Heart left ventricle (tissue), 16 donors: ENCODE data around the gene CLCN6. TPM values are rescaled to one million over a fixed set of nuclear protein-coding genes. Genes with fewer than 3 reads are reported as not detected.

Source experiments
- ATAC-seq, 4 donors: fragments of 200-7000 bp; cut with Tn5 transposase; one replicate each; pipeline ENCODE4 v1.9.1; 2020 to 2022; ENCODE audit warnings: moderate library complexity in 4 of 4, mild to moderate bottlenecking in 3 of 4, moderate number of reproducible peaks in 1 of 4
- DNase-seq, 5 donors: peaks; one replicate each; pipeline ENCODE4 v3.0.0-alpha.2; 2020
- H3K27ac ChIP-seq, 12 donors: fragments of 200-600 bp; sonication (generic) in 4 of 12; one replicate each; pipeline versions ENCODE4 v1.5.0 to v1.8.0; 2016 to 2022; ENCODE audit warnings: mild to moderate bottlenecking in 2 of 12
- H3K27me3 ChIP-seq, 9 donors: fragments of 200-600 bp; sonication (generic) in 2 of 9; one replicate each; pipeline versions ENCODE4 v1.5.1 to v1.8.0; 2016 to 2022; ENCODE audit warnings: mild to moderate bottlenecking in 3 of 9
- H3K36me3 ChIP-seq, 9 donors: fragments of 200-600 bp; sonication (generic) in 2 of 9; one replicate each; pipeline versions ENCODE4 v1.5.0 to v1.8.0; 2018 to 2022; ENCODE audit warnings: mild to moderate bottlenecking in 2 of 9
- H3K4me1 ChIP-seq, 12 donors: fragments of 200-600 bp; sonication (generic) in 4 of 12; one replicate each; pipeline versions ENCODE4 v1.5.0 to v1.8.0; 2016 to 2022; ENCODE audit warnings: mild to moderate bottlenecking in 3 of 12
- H3K4me3 ChIP-seq, 12 donors: fragments of 200-600 bp; sonication (generic) in 4 of 12; one replicate each; pipeline versions ENCODE4 v1.5.0 to v1.8.0; 2017 to 2022; ENCODE audit warnings: mild to moderate bottlenecking in 9 of 12, moderate library complexity in 4 of 12
- H3K9me3 ChIP-seq, 12 donors: fragments of 200-600 bp; sonication (generic) in 4 of 12; one replicate each; pipeline versions ENCODE4 v1.5.0 to v1.8.0; 2016 to 2022; ENCODE audit warnings: mild to moderate bottlenecking in 1 of 12
- POLR2A ChIP-seq, 2 donors: fragments of 450-650 bp; IDR thresholded peaks; one replicate each; pipeline ENCODE4 v1.6.1; 2017; ENCODE audit warnings: antibody characterized with exemption in 2 of 2, mild to moderate bottlenecking in 2 of 2, moderate library complexity in 2 of 2
- WGBS, 4 donors: extraction: QIAGEN DNeasy Blood & Tissue Kit in 2 of 4; methylation state at CpG; one replicate each; pipeline versions ENCODE4 v1.1.5 to v1.1.7; 2013 to 2018; 5-methylcytosine and 5-hydroxymethylcytosine counted together
- intact Hi-C, 10 donors: fragments of 100-400 bp; cut with DNase I; formaldehyde crosslinking; loops; one replicate each; pipeline versions ENCODE4 v1.11.1 to v1.14.2; 2022
- long read RNA-seq, 3 donors: library from polyadenylated mRNA; unstranded; transcript quantifications; one replicate each; pipeline ENCODE4 v2.0.0, GENCODE V29; 2020 to 2021
- polyA plus RNA-seq, 2 donors: library from polyadenylated mRNA; stranded (reverse); fragments of 200-250 nt; gene quantifications; one replicate each; pipeline ENCODE4 v1.2.3, GENCODE V29; 2013
- total RNA-seq, 9 donors: library from RNA; depleted of rRNA in 2 of 9; stranded (reverse); fragments of >200 nt in 2 of 9; fragmentation: NEBNext Ultra II Directional in 3 of 9; extraction: Animal tissue kit (Norgen Biotek cat#: 25700) in 3 of 9; gene quantifications; one replicate each; pipeline versions ENCODE4 v1.1.0 to v1.2.4, GENCODE V29; 2016 to 2023
- TF ChIP-seq, protein P1 (sequence below), 12 donors: fragments of 200-600 bp; sonication (generic) in 4 of 12; IDR thresholded peaks; one replicate each; pipeline versions ENCODE4 v1.5.0 to v1.8.0; 2018 to 2022; ENCODE audit warnings: antibody characterized with exemption in 12 of 12, mild to moderate bottlenecking in 5 of 12
- donor health status: ischemic (EF 13 %, LVEDD 7.1; RV severe dilation, severe dysfunction).
- donor health status: healthy with polysubstance abuse.
- donor health status: DM: no; HTN: yes; CAD: no.
- donor health status: DM: no; HTN: no; CAD: no.
- donor health status: ischemic (EF 25% LVEDD 6.9; RV normal size, moderate dysfunction).
- donor health status: ischemic (EF 25% LVEDD 5.7; RV mildly dilated, moderate dysfunction).
- donor health status: healthy.
- donor health status: DM: yes; HTN: yes; CAD: no.
- donor health status: ischemic (EF 35%, LVEDD 5.7; RV mildly dilated, moderate dysfunction).
- donor health status: nonischemic (EF 11% LVEDD 7.7; RV severe dilation, severe dysfunction).
- donor health status: DM: yes; HTN: yes; CAD: no.
- donor health status: PGD.
- donor health status: ischemic (EF 29% LVEDD 5.4; RV normal size, mild dysfunction).
- donor health status: nonischemic (EF 23%, LVEDD 6.1; RV moderate dilation, normal function).

The CLCN6 gene, protein sequence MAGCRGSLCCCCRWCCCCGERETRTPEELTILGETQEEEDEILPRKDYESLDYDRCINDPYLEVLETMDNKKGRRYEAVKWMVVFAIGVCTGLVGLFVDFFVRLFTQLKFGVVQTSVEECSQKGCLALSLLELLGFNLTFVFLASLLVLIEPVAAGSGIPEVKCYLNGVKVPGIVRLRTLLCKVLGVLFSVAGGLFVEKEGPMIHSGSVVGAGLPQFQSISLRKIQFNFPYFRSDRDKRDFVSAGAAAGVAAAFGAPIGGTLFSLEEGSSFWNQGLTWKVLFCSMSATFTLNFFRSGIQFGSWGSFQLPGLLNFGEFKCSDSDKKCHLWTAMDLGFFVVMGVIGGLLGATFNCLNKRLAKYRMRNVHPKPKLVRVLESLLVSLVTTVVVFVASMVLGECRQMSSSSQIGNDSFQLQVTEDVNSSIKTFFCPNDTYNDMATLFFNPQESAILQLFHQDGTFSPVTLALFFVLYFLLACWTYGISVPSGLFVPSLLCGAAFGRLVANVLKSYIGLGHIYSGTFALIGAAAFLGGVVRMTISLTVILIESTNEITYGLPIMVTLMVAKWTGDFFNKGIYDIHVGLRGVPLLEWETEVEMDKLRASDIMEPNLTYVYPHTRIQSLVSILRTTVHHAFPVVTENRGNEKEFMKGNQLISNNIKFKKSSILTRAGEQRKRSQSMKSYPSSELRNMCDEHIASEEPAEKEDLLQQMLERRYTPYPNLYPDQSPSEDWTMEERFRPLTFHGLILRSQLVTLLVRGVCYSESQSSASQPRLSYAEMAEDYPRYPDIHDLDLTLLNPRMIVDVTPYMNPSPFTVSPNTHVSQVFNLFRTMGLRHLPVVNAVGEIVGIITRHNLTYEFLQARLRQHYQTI
- total RNA-seq (10 to 100 TPM; 11.6 to 21.5 (median 17.2) TPM), polyA plus RNA-seq (10 to 100 TPM; 10.2 to 17.2 TPM)
- long read RNA-seq, donor 1, partial matches to known transcripts = 3 of 9 reads
- long read RNA-seq, donor 1, other reads (novel, unspliced or antisense) = 6 of 9 reads
- long read RNA-seq, donor 2, full-length matches to known transcripts = 1 of 23 reads
- long read RNA-seq, donor 2, partial matches to known transcripts = 12 of 23 reads
- long read RNA-seq, donor 2, other reads (novel, unspliced or antisense) = 10 of 23 reads
- long read RNA-seq, donor 3, partial matches to known transcripts = 3 of 10 reads
- long read RNA-seq, donor 3, other reads (novel, unspliced or antisense) = 7 of 10 reads

DNA sequence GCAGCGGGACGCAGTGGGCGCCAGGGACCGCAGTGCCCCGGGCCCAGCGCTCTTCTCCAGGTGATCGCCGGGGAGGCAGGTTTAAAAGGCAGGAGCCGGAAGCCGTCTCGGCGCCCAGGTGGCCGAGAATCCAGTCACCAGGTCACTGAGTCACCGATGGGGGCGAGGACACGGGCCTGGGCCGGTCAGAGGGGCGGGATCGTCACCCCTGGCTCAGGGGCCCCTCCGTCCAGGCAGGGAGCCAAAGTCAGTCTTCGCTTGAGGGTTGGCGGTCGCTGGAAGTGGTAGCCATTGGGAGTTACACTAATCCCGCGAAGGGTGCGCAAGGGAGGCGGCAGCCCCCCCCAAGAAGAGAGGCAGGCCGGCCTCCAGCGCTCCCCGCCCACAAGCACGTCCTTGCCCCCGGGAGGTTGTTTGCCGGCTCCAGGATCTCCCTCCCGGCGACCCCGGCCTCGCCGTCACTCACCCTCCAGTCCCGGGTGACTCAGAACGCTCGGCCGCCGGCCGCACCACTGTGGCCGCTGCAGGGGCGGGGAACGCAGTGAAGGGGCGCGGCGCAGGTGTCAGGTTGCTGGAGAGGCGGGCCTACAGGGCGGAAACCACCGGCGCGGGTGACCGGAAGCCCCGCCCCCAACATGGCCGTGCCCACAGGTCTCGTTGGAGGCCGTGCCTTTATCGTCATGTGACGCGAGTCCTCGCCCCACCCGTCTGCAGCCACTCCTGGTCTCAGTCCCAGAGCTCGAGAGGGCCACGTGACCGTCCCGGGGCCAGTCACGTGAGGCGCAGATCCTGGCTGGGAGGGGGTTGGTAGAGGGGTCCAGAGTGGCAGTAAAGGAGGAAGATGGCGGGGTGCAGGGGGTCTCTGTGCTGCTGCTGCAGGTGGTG lies at the start of gene CLCN6, which contains the start of gene MTHFR:
CLCN6 (plus strand) TSS at position 770 of the 885 bp plus-strand sequence; CDS start at position 842, 72 bp downstream.
MTHFR (minus strand) TSS at position 543 of the 885 bp plus-strand sequence. CDS start 2,848 bp downstream, outside the sequence.
- peak within 1 kb of the TSS; percentile 63 to 98 (median 82) for H3K4me3 ChIP-seq
- peaks cover 14 to 82% (median 55%) of the 10 kb centered on the region in 12 donors for H3K4me1 ChIP-seq
- intact Hi-C loops = loop anchor here in 6 of 10 donors (2.0 to 10.0 kb wide), 4 partner anchors 15 to 531 kb away; partner anchors contain the start of genes AGTRAP (in 5 of the 6) and UBIAD1 (in 1 of the 6)
- DNase-seq (peak; percentile 100), ATAC-seq (peak; percentile 85 to 90 (median 88))
- H3K9me3 ChIP-seq = no peaks in the 10 kb centered on the region
- peak within 1 kb of the TSS; percentile 97 to 100 (median 99) for H3K27ac ChIP-seq
- TF ChIP-seq, protein P1, sequence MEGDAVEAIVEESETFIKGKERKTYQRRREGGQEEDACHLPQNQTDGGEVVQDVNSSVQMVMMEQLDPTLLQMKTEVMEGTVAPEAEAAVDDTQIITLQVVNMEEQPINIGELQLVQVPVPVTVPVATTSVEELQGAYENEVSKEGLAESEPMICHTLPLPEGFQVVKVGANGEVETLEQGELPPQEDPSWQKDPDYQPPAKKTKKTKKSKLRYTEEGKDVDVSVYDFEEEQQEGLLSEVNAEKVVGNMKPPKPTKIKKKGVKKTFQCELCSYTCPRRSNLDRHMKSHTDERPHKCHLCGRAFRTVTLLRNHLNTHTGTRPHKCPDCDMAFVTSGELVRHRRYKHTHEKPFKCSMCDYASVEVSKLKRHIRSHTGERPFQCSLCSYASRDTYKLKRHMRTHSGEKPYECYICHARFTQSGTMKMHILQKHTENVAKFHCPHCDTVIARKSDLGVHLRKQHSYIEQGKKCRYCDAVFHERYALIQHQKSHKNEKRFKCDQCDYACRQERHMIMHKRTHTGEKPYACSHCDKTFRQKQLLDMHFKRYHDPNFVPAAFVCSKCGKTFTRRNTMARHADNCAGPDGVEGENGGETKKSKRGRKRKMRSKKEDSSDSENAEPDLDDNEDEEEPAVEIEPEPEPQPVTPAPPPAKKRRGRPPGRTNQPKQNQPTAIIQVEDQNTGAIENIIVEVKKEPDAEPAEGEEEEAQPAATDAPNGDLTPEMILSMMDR (IDR thresholded peaks at IDR 0.05) = no peak
- TF ChIP-seq POLR2A (IDR thresholded peaks at IDR 0.05) = peak; percentile 95 to 99
- 0 to 1% (median 1%) methylated on average over 26 to 72 of the region's 72 CpGs for WGBS, 4 donors
- H3K27me3 ChIP-seq = no peaks in the 10 kb centered on the region
- peaks cover 0 to 48% (median 38%) of the 10 kb centered on the region in 9 donors for H3K36me3 ChIP-seq

DNA sequence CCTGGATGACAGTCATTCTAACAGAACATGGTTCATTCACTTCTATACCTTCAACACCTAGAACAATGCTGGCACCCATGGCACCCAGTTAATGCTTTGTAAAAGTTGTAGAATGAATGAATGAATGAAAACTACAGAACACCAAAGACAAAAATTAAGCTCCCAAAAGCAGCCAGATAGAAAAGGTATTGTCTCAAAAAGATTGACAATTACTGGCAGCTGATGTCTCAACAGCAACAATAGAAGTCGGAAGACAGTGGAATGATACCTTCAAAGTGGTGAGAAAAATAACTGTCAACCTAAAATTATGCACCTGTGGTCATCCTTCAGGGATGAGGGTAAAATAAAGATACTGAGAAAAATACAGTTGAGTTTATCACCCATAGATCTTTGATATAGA lies 48.9 kb upstream of the CLCN6 start:
- peaks cover 6 to 12% (median 9%) of the 10 kb centered on the region in 9 donors for H3K27me3 ChIP-seq
- ATAC-seq (no peak), DNase-seq (no peak)
- no peaks in the 10 kb centered on the region for H3K9me3 ChIP-seq
- WGBS, 4 donors = 92 to 100% (median 96%) methylated on average over 1 of the region's 1 CpG
- H3K27ac ChIP-seq = no peak overlapping the region
- H3K36me3 ChIP-seq = no peaks in the 10 kb centered on the region
- no peak for TF ChIP-seq POLR2A (IDR thresholded peaks at IDR 0.05)
- TF ChIP-seq, protein P1 (IDR thresholded peaks at IDR 0.05) = no peak
- intact Hi-C loops = no loop called here
- H3K4me1 ChIP-seq = peaks cover 0 to 4% (median 0%) of the 10 kb centered on the region in 12 donors
- H3K4me3 ChIP-seq = no peak overlapping the region

DNA sequence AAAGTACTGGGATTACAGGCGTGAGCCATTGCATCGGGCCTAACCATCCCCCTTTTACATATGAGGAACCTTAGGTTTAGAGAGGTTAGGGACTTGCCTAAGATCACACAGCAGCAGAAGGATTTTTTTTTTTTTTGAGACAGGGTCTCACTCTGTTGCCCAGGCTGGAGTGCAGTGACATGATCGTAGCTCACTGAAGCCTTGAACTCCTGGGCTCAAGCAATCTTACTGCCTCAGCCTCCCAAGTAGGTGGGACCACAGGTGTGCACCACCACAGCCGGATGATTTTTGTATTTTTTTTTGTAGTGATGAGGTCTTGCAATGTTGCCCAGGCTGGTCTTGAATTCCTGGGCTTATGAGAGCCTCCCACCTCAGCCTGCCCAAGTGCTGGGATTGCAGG lies 46.2 kb upstream of the CLCN6 start:
- TF ChIP-seq, protein P1 (IDR thresholded peaks at IDR 0.05) = no peak
- TF ChIP-seq POLR2A (IDR thresholded peaks at IDR 0.05) = no peak
- Histone ChIP-seq H3K36me3 (no peaks in the 10 kb centered on the region), H3K4me3 (no peak overlapping the region), H3K27me3 (peaks cover 6 to 21% (median 14%) of the 10 kb centered on the region in 9 donors), H3K4me1 (peaks cover 0 to 6% (median 0%) of the 10 kb centered on the region in 12 donors), H3K27ac (no peak overlapping the region), H3K9me3 (no peaks in the 10 kb centered on the region)
- no peak for ATAC-seq
- DNase-seq = no peak
- WGBS, 4 donors = 92 to 94% (median 92%) methylated on average over 4 of the region's 4 CpGs
- intact Hi-C loops = no loop called here
